ENCODE data around the gene DMGDH.

DMGDH gene

GRCh38 chr5:79055017-79055416 lies 14.5 kb downstream of the DMGDH start:
- no peak overlapping the region for H3K18ac ChIP-seq (ENCODE audit: low read length)
- no peaks in the 10 kb centered on the region for H3K79me1 ChIP-seq (ENCODE audit: low read length)
- H3K23ac ChIP-seq (ENCODE audit: low read length): no peak overlapping the region
- H3K4me1 ChIP-seq (ENCODE audit: control insufficient read depth, low read depth, low read length): no peaks in the 10 kb centered on the region
- H3K4me3 ChIP-seq (ENCODE audit: low read length): no peak overlapping the region
- H3K79me2 ChIP-seq (ENCODE audit: control insufficient read depth, insufficient read depth, low read length): no peaks in the 10 kb centered on the region
- H2BK5ac ChIP-seq (ENCODE audit: low read length): no peak overlapping the region
- no peaks in the 10 kb centered on the region for H3K36me3 ChIP-seq (ENCODE audit: control insufficient read depth, insufficient read depth, low read length)
- DNase-seq: no peak
- no peak overlapping the region for H3K27ac ChIP-seq (ENCODE audit: low read depth, low read length)
- H2BK120ac ChIP-seq (ENCODE audit: low read depth, low read length): no peak overlapping the region
- no peaks in the 10 kb centered on the region for H3K27me3 ChIP-seq (ENCODE audit: insufficient read depth, low read length, poor library complexity)
- H2AK5ac ChIP-seq (ENCODE audit: low read length): no peak overlapping the region
- WGBS (ENCODE audit: extremely low coverage, insufficient coverage, low lambda C conversion rate): no CpG with 5 or more reads among the region's 1 CpG
- no peak overlapping the region for H3K56ac ChIP-seq (ENCODE audit: low read length)
- no peak overlapping the region for H3K9ac ChIP-seq (ENCODE audit: low read length)
- no peak overlapping the region for H2BK15ac ChIP-seq (replicated peaks; ENCODE audit: low read depth)
- H4K5ac ChIP-seq (ENCODE audit: low read length): no peak overlapping the region
- no peak overlapping the region for H3K4me2 ChIP-seq (ENCODE audit: low read length)
- no peak overlapping the region for H3K4ac ChIP-seq (ENCODE audit: low read depth, low read length)
- no peak overlapping the region for H4K8ac ChIP-seq (ENCODE audit: low read depth, low read length)

GRCh38 chr5:79053321-79053720 lies 16.2 kb downstream of the DMGDH start:
- no peak overlapping the region for H3K4me2 ChIP-seq (ENCODE audit: low read length)
- H3K79me2 ChIP-seq (ENCODE audit: control insufficient read depth, insufficient read depth, low read length): no peaks in the 10 kb centered on the region
- H3K23ac ChIP-seq (ENCODE audit: low read length): no peak overlapping the region
- H4K5ac ChIP-seq (ENCODE audit: low read length): no peak overlapping the region
- H2AK5ac ChIP-seq (ENCODE audit: low read length): no peak overlapping the region
- H2BK5ac ChIP-seq (ENCODE audit: low read length): no peak overlapping the region
- no peaks in the 10 kb centered on the region for H3K27me3 ChIP-seq (ENCODE audit: insufficient read depth, low read length, poor library complexity)
- no peaks in the 10 kb centered on the region for H3K4me1 ChIP-seq (ENCODE audit: control insufficient read depth, low read depth, low read length)
- DNase-seq: no peak
- H4K8ac ChIP-seq (ENCODE audit: low read depth, low read length): no peak overlapping the region
- H3K18ac ChIP-seq (ENCODE audit: low read length): no peak overlapping the region
- H3K56ac ChIP-seq (ENCODE audit: low read length): no peak overlapping the region
- H3K27ac ChIP-seq (ENCODE audit: low read depth, low read length): no peak overlapping the region
- no CpG with 5 or more reads among the region's 4 CpGs for WGBS (ENCODE audit: extremely low coverage, insufficient coverage, low lambda C conversion rate)
- no peak overlapping the region for H2BK15ac ChIP-seq (replicated peaks; ENCODE audit: low read depth)
- H2BK120ac ChIP-seq (ENCODE audit: low read depth, low read length): no peak overlapping the region
- no peaks in the 10 kb centered on the region for H3K36me3 ChIP-seq (ENCODE audit: control insufficient read depth, insufficient read depth, low read length)
- no peak overlapping the region for H3K9ac ChIP-seq (ENCODE audit: low read length)
- H3K79me1 ChIP-seq (ENCODE audit: low read length): no peaks in the 10 kb centered on the region
- H3K4ac ChIP-seq (ENCODE audit: low read depth, low read length): no peak overlapping the region
- no peak overlapping the region for H3K4me3 ChIP-seq (ENCODE audit: low read length)

- no CpG with 5 or more reads among the region's 3 CpGs for WGBS (ENCODE audit: extremely low coverage, insufficient coverage, low lambda C conversion rate)
- Histone ChIP-seq H2BK15ac (replicated peaks; ENCODE audit: low read depth) (no peak overlapping the region), H4K5ac (ENCODE audit: low read length) (no peak overlapping the region), H3K4me3 (ENCODE audit: low read length) (no peak overlapping the region), H3K79me1 (ENCODE audit: low read length) (no peaks in the 10 kb centered on the region), H3K36me3 (ENCODE audit: control insufficient read depth, insufficient read depth, low read length) (no peaks in the 10 kb centered on the region), H4K8ac (ENCODE audit: low read depth, low read length) (no peak overlapping the region), H3K4me2 (ENCODE audit: low read length) (no peak overlapping the region), H2BK5ac (ENCODE audit: low read length) (no peak overlapping the region), H3K9ac (ENCODE audit: low read length) (no peak overlapping the region), H2BK120ac (ENCODE audit: low read depth, low read length) (no peak overlapping the region), H3K27ac (ENCODE audit: low read depth, low read length) (no peak overlapping the region), H3K27me3 (ENCODE audit: insufficient read depth, low read length, poor library complexity) (no peaks in the 10 kb centered on the region), H3K4ac (ENCODE audit: low read depth, low read length) (no peak overlapping the region), H3K79me2 (ENCODE audit: control insufficient read depth, insufficient read depth, low read length) (no peaks in the 10 kb centered on the region), H3K56ac (ENCODE audit: low read length) (no peak overlapping the region), H3K23ac (ENCODE audit: low read length) (no peak overlapping the region), H3K18ac (ENCODE audit: low read length) (no peak overlapping the region), H2AK5ac (ENCODE audit: low read length) (no peak overlapping the region), H3K4me1 (ENCODE audit: control insufficient read depth, low read depth, low read length) (no peaks in the 10 kb centered on the region)
- DNase-seq: no peak
Measured at GRCh38 chr5:79050498-79050897, 19.0 kb downstream of the DMGDH start.

- H3K4me1 ChIP-seq (ENCODE audit: control insufficient read depth, low read depth, low read length): no peaks in the 10 kb centered on the region
- no peak overlapping the region for H3K4me2 ChIP-seq (ENCODE audit: low read length)
- no peaks in the 10 kb centered on the region for H3K79me2 ChIP-seq (ENCODE audit: control insufficient read depth, insufficient read depth, low read length)
- no peak overlapping the region for H2AK5ac ChIP-seq (ENCODE audit: low read length)
- no peak overlapping the region for H3K9ac ChIP-seq (ENCODE audit: low read length)
- H3K23ac ChIP-seq (ENCODE audit: low read length): no peak overlapping the region
- no peaks in the 10 kb centered on the region for H3K27me3 ChIP-seq (ENCODE audit: insufficient read depth, low read length, poor library complexity)
- DNase-seq: no peak
- no peaks in the 10 kb centered on the region for H3K79me1 ChIP-seq (ENCODE audit: low read length)
- H2BK120ac ChIP-seq (ENCODE audit: low read depth, low read length): no peak overlapping the region
- H3K36me3 ChIP-seq (ENCODE audit: control insufficient read depth, insufficient read depth, low read length): no peaks in the 10 kb centered on the region
- no peak overlapping the region for H2BK15ac ChIP-seq (replicated peaks; ENCODE audit: low read depth)
- H4K8ac ChIP-seq (ENCODE audit: low read depth, low read length): no peak overlapping the region
- no peak overlapping the region for H2BK5ac ChIP-seq (ENCODE audit: low read length)
- H3K27ac ChIP-seq (ENCODE audit: low read depth, low read length): no peak overlapping the region
- H4K5ac ChIP-seq (ENCODE audit: low read length): no peak overlapping the region
- H3K4me3 ChIP-seq (ENCODE audit: low read length): no peak overlapping the region
- H3K4ac ChIP-seq (ENCODE audit: low read depth, low read length): no peak overlapping the region
- H3K18ac ChIP-seq (ENCODE audit: low read length): no peak overlapping the region
- H3K56ac ChIP-seq (ENCODE audit: low read length): no peak overlapping the region
Measured at GRCh38 chr5:79048437-79048836, 21.0 kb downstream of the DMGDH start.

GRCh38 chr5:79047199-79047598 lies 22.3 kb downstream of the DMGDH start:
- Histone ChIP-seq H2BK120ac (ENCODE audit: low read depth, low read length) (no peak overlapping the region), H3K4me3 (ENCODE audit: low read length) (no peak overlapping the region), H2BK5ac (ENCODE audit: low read length) (no peak overlapping the region), H3K79me2 (ENCODE audit: control insufficient read depth, insufficient read depth, low read length) (no peaks in the 10 kb centered on the region), H3K27me3 (ENCODE audit: insufficient read depth, low read length, poor library complexity) (no peaks in the 10 kb centered on the region), H2BK15ac (replicated peaks; ENCODE audit: low read depth) (no peak overlapping the region), H3K4me2 (ENCODE audit: low read length) (no peak overlapping the region), H4K8ac (ENCODE audit: low read depth, low read length) (no peak overlapping the region), H3K79me1 (ENCODE audit: low read length) (no peaks in the 10 kb centered on the region), H2AK5ac (ENCODE audit: low read length) (no peak overlapping the region), H3K4me1 (ENCODE audit: control insufficient read depth, low read depth, low read length) (no peaks in the 10 kb centered on the region), H3K56ac (ENCODE audit: low read length) (no peak overlapping the region), H3K4ac (ENCODE audit: low read depth, low read length) (no peak overlapping the region), H3K9ac (ENCODE audit: low read length) (no peak overlapping the region), H3K18ac (ENCODE audit: low read length) (no peak overlapping the region), H3K36me3 (ENCODE audit: control insufficient read depth, insufficient read depth, low read length) (no peaks in the 10 kb centered on the region), H3K27ac (ENCODE audit: low read depth, low read length) (no peak overlapping the region), H3K23ac (ENCODE audit: low read length) (no peak overlapping the region), H4K5ac (ENCODE audit: low read length) (no peak overlapping the region)
- no peak for DNase-seq
- WGBS (ENCODE audit: extremely low coverage, insufficient coverage, low lambda C conversion rate): no CpG with 5 or more reads among the region's 3 CpGs

DNA sequence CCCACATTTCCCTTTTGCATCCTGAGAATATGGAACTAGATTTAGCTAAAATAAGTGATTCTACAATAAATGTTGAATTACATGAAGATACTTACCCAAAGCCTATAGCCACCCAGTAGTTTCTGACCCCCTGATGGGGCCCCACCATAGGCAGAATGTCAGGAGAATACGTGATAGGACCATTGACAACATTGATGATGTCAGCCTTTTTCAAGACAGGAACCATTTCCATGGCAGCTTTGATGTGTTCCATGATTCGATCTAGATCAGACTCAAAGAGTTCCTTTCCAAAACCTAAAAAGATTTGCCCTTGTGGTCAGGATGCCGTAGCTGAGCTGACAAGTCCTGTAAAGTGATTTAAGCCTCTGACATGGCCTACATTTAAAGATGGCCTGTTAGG lies 27.3 kb downstream of the DMGDH start:
- Histone ChIP-seq H3K79me2 (ENCODE audit: control insufficient read depth, insufficient read depth, low read length) (no peaks in the 10 kb centered on the region), H3K27ac (ENCODE audit: low read depth, low read length) (no peak overlapping the region), H3K27me3 (ENCODE audit: insufficient read depth, low read length, poor library complexity) (no peaks in the 10 kb centered on the region), H3K4me3 (ENCODE audit: low read length) (no peak overlapping the region), H3K18ac (ENCODE audit: low read length) (no peak overlapping the region), H2BK120ac (ENCODE audit: low read depth, low read length) (no peak overlapping the region), H2BK15ac (replicated peaks; ENCODE audit: low read depth) (no peak overlapping the region), H3K4me1 (ENCODE audit: control insufficient read depth, low read depth, low read length) (no peaks in the 10 kb centered on the region), H4K5ac (ENCODE audit: low read length) (no peak overlapping the region), H3K36me3 (ENCODE audit: control insufficient read depth, insufficient read depth, low read length) (no peaks in the 10 kb centered on the region), H4K8ac (ENCODE audit: low read depth, low read length) (no peak overlapping the region), H3K56ac (ENCODE audit: low read length) (no peak overlapping the region), H2BK5ac (ENCODE audit: low read length) (no peak overlapping the region), H3K4ac (ENCODE audit: low read depth, low read length) (no peak overlapping the region), H3K9ac (ENCODE audit: low read length) (no peak overlapping the region), H3K79me1 (ENCODE audit: low read length) (no peaks in the 10 kb centered on the region), H3K4me2 (ENCODE audit: low read length) (no peak overlapping the region), H3K23ac (ENCODE audit: low read length) (no peak overlapping the region), H2AK5ac (ENCODE audit: low read length) (no peak overlapping the region)
- no CpG with 5 or more reads among the region's 3 CpGs for WGBS (ENCODE audit: extremely low coverage, insufficient coverage, low lambda C conversion rate)
- no peak for DNase-seq

All from mesendoderm (in vitro differentiated cells).